GM18502 (cell line): Measurements from ENCODE around the gene GNAT1.

Experiments
- ATAC-seq: cut with Tn5 transposase; IDR thresholded peaks from one replicate; pipeline ENCODE4 v1.9.1; 2021; ENCODE audit warnings: mild to moderate bottlenecking; ENCODE audit not compliant: unreplicated experiment, poor library complexity

Gene GNAT1

DNA sequence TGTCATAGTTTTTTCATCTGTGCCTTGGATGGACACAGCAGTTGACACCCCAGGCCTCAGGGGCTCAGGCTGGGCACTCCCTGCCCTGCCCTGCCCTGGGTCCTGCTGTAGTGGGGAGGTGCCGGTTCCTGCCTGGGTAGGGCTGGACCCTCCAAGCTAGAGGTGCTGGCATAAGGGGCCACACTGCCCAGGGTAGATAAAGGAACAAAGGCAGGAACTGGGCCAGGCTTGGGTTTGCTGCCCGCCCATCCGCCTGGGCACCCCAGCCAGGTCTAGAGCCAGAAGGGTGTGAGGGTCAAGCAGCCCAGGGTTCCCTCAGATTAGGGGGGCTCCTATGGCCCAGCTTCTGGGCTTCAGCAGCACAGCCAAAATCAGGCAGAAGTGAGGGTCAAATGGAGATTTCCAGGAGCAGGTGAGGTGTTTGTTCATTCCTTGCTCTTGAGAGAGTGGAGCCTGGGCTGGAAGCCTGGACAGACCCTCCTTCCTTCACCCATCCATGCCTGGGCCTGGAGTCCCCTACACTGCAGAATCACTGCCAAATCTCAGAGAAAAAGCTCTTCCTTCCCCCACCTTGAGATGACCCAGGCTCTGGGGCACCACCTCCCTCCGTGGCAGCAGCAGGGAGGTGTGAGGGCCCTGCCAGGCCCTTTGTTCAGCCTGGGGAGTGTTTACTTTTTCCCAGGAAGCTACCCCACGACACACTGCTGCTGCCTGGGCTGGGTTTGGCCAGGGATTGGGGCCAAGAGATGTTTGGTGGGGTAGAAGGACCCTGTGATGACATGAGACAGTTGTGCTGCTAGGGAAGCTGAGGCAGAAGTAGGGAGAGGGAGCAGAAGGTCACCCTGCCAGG is 29.2 kb upstream of the GNAT1 start:
- ATAC-seq, result no peak

DNA sequence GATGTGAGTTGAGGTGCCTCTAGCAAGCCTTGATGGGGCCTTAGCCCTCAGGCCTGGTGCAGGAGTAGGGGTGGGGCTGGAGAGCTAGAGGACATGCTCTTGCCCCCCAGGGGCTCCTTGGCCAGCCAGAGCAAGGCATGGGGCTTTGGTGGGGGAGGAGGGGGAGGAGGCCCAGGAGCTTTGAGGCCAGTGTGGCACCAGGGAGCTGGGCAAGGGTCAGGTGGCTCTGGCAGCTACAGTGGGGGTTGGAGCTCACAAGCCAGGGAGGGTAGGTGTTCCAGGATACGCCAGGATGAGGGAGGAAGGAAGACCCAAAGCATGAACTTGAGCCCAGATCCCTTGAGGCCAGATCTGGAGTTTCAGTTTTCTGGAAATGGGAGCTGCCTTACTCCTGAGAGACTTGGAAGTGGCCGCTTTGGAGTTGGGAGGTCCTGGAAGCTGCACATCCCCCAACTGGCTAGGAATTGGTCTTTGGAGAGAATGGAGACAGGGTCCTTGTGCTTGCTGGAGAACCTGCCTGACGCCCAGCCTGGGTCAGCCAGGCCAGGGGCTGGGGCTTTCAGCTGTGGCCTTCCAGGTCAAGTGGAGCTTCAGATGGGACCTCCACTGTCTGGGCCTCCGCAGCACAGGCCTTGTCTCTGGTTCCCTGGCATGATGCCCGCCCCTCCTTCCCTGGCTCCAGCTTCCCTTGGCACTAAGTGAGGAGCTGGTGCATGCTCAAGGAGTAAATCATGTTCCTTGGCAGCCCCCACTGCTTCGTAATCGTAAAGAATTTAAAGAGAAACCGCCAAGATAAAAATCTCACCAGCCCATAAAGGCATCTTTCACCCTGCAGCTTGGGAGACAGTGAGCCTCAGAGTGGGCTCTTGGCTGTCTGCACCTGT is 27.6 kb upstream of the GNAT1 start:
- ATAC-seq, result no peak

DNA sequence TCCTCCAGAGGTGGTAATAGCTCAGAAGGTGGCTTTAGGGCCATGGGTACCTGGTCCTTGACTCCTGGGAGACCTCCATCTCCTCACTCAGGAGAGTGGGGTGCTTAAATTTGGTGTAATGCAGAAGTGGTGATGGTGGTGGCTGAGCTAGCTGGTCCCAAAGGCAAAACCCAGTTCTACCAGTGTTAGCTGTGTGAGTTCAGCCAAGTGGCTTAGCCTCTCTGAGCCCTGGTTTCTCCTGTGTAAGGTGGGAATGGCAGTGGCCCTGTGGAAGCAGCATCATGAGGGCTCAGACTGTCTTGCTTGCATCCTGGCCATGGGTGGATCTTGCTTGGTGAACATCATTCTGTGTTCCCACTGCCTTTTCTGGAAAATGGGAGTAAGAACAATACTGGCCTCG is 26.9 kb upstream of the GNAT1 start:
- ATAC-seq, result no peak

DNA sequence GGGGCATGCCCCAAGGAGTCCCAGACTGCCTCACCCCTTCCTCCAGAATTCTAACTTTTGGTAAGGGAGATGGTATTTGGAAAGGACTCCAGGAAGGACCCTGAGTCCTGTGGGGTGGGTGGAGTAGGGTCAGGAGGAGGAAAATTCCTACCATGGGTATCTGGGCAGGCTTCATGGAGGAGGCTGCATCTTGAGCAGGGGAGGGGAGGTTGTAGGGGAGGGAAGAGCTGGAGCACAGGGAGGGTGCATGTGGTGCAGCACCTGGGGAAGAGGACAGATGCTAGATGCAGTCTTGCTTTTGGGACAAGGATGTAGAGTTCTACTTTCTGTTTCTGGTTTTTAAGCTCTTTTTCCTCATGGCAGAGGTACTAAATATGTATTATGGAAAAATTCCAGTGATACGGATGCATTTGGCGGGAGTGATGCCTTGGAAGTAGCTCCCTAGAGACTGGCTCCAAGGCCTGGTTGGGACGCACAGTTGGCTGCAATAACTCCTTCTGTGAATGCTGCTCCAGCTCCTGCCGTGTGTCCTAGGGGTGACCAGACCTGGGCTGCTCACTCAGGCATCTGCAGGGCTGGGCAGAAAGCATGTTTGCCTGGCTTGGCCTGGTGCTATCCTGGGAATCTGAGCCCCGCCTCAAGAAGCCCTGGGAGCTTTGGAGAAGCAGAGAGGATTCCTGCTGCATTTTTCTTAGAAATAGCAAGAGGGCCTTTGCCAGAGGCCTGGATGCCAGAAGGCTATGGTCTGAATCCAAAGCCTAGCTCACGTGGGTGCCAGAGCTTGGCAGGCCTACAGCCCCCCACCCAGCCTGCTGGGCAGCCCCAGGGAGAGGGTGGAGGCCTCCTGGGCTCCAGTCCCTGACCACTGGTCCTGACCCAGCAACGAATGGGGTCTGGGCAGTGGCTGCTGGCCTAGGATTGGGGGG is 26.2 kb upstream of the GNAT1 start:
- ATAC-seq, result no peak

DNA sequence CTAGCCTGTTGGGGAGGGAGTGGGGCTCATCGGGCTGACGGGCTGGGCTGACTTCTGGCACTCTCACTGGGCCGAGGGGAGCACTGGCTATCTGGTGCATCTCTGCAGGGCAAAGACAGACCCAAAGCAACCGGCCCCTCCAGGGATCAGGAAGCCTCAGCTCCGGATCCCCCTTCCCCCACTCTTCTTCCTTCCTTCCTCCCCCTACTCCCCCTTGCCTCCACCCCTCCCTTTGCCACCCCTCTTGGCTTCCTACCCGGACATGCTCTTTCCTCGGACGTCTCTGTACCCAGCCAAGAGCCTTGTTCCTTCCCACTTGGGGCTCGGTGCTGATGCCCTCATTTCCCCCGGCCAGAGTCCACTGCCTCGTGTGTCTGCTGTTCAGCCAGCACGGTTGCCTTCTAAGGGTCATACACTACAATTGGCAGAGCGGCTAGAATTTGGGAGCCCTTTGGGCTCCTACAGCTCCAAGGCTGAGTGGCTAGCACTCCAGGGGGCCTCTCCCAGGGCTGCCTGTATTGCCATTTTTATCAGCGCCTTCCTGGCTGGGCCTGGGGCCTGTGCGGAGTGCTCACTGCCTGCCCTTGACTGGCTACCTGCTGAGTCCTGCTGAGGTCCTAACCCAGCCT is 25.4 kb upstream of the GNAT1 start:
- no peak for ATAC-seq

DNA sequence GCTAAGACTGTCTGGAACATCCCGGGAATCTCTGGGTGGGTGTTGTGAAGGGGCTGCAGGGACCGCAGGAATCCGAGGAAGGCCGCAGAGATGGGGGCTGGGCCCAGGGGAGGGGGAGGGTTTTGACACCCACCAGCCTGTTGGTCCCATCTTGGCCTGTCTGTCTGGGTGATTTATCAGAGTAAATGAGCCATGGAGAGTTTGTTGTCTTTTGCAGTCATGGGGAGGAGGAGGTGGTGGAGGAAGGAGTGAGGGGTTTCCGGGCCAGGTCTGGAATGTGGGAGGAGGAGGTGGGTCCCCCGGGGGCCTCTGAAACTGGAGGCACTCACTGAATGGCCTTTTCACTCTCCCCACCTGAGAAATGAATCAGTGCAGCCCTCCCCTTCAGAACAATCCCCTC is 24.8 kb upstream of the GNAT1 start:
- ATAC-seq, result no peak

DNA sequence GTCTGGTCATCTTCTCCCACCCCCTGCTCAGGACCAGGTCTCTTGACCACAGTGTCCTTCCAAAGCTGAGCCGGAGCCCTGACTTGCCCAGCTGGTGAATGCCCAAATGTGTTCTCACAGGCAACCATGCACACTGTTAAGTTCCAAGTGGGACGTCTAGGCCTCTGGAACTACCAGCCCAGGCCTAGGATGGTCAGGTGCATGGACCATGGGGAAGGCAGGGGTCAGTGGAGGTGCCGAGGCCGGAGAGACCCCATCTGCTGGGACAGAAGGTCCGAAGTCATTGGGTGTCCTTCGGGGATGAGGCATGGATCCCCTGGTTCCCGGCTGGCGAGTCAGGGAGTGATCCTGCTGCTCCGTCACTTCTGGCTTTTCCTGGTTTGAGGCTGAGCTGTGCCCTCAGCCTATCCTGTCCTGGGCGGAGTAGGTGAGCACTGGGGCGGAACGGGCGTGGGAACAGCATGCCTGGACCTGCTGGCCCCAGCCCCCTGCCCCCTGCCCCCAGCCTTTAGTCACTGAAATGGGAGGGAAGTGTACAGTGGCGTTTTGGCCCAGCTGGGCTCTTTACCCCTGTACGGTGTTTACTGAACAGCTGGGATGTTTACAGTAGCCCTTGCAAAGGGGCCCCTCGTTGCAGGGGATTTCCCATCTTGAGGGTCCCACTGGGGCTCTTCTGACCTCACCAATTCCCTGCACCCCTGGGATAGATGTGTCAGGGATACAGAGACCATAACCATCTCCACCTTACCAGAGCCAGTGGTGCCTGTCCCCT is 24.2 kb upstream of the GNAT1 start:
- ATAC-seq, result no peak

DNA sequence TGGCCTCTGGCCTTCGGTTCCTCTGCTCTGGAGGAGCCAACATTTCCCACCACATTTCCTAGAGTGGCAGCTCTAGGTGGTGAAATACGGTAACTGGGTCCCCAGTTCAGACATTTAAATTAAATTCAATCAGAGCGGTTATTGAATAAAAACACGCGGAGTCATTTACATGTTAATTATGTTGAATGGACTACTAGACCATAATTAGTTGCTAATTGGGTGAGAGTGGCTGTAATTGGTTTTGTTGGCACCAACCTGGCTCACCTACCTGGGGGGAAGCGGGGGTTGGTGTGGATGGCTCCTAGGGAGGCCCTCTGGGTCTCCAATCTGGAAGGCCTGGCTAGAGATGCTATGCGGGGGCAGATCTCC is 23.6 kb upstream of the GNAT1 start:
- ATAC-seq, result no peak

DNA sequence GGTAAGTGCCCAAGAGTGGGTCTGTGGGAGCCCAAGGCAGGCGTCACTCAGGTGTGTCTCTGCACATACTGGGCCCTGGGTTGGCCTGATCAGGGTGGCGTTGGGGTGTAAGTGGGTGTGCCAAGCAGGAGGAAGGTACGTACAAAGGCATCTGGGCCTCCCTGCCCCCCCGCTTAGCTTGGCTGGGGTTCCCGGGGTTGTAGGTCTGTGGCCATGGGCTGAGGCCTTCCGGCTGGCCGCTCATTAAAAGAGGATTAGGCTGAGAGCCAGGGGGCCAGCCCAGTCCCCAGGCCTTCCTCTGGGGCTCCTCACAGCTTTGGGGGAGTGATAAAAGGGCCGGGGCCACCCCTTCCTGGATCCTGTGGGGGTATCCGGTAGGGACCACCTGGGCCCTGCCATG is 23.0 kb upstream of the GNAT1 start:
- ATAC-seq, result no peak

DNA sequence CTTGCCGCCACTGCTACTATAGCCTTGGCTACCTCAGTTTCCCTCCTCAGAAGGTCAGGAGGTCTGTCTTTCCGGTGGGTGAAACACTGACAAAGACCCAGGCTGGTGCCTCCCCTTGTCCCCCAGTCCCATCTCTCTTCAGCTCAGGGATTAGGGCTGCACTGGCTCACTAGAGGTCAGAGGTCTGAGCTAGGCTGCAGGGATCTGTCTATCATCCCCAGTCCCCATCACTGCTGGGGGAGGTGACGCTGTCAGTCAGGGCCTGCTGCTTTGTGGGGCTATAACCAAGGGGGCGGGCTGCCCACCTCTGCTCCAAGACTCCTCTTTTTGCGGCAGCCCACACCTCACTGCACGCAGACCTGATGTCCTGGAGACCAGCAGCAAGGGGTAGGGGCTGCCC is 22.6 kb upstream of the GNAT1 start:
- ATAC-seq, result no peak

DNA sequence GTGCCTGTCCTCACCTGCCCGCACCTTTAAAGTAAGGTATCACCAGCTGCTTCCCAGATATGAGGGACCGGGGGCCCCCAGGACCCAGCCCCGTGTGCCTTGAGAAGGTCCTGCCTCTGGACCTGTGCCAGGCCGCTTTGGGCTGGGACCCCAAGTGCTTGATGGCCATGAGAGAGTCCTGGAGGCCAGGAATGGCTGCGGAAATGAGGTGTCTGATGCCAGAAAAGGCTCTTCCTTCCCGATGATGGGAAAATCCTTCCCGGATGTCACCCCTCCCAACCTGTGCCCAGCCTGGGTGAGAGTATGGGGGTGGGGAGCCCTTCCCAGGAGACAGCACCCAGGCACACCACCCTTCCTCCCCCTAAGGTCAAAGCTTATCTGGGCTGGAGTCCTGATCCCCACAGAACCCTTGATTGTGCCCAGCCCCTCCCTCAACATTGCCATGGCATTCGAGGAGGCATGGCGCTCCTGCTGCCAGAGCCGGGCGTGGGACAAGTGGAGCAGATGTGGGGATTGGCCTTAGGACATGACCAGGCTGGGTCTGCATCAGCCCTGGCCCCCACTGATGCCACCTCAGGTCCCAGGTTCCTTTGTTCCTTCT is 22.1 kb upstream of the GNAT1 start:
- no peak for ATAC-seq

DNA sequence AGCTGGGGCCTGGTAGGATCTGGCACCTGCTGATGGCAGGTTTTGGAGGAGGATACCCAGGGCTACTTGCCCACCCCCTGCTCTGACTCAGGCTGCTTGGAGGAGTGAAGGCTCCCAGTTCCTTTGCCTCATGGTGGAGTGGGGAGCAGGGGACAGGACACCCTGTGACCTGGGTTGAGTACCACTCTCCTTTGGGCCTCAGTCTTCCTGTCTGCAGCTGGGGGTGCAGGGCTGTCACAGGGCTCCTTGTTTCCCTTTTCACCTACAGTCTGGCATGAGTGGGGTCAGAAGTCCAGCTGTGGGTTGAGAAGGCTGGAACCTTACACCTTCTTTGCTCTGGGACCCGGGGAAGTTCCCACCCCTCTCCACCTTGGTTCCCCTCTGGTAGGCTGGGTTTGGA is 21.6 kb upstream of the GNAT1 start:
- no peak for ATAC-seq

DNA sequence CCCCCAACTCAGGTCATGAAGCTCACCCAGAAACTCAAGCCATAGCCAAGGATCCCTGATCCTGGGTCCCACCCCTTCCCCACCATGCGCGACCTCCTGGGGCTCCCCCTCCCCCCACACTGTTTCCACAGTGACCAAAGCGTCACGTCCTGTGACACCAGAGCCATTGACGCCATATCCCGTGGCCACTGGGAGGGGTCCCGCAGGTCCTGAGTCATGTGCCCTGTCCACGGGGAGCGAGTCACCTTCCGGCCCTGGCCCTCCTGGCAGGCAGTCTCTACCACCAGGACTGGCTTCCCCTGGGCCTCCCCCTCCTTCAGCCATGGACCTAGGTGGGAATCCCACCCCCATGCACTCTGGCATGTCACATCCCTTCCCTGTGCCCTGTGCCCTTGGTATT is 20.7 kb upstream of the GNAT1 start:
- ATAC-seq, result no peak

DNA sequence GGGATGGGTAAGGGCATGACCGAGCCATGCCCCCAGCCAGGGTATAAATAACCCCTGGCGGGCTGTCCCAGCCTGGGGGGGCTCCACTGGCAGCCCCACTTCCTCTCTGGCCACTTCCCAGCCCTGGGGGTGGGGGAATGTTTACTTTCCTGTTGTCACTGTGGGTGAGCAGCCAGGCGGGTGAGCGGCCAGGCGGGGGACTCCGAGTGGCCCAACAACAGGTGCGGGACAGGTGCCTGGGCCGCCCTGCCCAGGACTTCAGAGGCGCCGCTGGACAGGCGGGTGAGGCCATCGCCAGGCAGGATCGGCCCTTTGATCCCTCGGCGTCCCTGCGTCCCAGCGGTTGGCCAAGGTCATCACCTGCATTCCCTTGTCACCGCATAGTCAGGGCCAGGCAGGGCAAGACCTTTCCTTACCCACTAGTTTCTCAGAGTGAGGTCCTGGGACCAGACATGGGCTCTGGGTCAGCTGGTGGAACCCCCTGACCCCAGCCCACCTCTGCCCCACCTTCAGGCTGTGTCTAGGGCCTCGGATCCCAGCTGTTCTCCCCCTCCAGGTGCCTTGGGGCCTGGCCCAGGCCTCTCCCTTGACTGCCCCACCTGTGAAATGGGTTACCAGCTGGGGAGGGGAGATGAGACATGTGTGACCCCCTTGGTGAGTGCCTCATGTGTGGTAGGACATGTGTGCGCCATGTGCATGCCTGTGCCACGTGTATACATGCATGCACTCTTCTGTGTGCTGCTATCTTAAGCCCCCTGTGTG is 19.7 kb upstream of the GNAT1 start:
- ATAC-seq, result no peak

DNA sequence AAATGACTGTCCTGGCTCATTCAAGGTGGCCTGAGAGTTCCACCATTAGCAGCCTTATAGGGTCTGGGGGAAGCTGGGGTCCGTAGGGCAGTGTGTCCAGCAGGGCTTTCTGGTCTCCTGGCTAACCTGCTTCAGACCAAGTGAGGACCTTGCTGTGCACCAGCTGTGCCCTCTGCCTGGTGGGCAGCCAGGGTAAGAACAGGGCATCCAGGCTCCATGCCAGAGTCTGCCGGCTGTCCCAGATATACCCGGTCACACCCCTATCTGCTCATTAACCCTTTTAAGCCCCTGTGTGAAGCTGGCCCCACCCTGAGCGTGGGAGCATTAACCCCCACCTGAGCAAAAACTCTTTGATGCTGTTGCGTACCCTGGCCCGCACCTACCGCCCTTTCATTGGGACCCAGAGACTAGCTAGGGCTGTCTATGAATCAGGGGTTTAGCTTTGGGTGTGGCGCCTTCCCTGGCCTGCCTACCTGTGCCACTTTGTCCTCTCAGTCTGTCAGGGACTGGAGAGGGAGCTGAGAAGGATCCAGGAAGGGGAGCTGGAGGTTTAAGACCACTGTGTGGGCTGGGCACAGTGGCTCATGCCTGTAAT is 18.7 kb upstream of the GNAT1 start:
- no peak for ATAC-seq

DNA sequence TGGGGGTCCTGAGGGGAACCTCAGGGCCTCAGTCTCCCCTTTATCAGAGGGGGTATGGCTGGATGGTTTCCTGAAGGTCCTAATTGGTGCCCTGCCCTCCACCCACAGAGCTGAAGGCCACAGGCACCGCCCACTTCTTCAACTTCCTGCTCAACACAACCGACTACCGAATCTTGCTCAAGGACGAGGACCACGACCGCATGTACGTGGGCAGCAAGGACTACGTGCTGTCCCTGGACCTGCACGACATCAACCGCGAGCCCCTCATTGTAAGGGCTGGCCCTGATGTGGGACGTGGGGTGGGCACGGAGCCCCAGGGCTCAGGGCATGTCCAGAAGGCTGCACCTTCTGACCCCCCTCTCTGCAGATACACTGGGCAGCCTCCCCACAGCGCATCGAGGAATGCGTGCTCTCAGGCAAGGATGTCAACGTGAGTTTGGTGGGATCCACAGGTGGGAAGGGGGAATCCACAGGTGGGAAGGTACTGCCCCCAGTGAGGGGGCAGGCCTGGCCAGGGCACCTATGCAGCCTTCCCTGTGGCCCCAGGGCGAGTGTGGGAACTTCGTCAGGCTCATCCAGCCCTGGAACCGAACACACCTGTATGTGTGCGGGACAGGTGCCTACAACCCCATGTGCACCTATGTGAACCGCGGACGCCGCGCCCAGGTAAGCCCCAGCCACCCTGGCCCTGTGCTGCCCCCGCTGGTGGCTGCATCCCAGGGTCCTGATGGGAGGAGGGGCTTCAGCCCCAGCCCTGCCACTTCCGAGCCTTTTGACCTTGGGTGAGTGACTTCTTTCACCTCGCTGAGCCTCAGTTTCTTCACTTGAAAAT is 17.5 kb upstream of the GNAT1 start:
- ATAC-seq, result no peak

DNA sequence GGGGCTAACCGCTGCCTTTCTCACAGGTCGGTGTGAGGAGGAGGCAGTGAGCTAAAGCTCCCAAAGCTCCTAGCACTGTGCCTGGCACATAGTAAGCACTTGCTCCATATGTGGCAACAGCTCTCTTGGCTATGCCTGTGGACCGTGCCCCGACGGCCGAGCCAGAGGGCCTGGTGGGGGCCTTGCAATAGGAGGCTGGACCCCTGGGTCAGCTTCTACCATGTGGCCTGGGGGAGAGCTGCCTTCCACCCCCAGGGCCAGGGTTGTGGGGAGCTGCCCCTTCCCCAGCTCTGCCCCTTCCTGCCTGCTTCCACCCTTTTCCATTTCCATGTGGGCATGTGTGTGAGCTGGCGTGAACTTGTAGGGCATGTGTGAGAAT is 16.9 kb upstream of the GNAT1 start:
- no peak for ATAC-seq
